NCI-H345 treated with DMSO at 0.1 percent for 48 hours (cell line): Measurements from ENCODE around the gene KRT39.

Experiments
- DNase-seq: peaks from one replicate; lab custom pipeline; 2025; ENCODE audit not compliant: unreplicated experiment; lab: John Stamatoyannopoulos, UW

KRT39 gene

DNA sequence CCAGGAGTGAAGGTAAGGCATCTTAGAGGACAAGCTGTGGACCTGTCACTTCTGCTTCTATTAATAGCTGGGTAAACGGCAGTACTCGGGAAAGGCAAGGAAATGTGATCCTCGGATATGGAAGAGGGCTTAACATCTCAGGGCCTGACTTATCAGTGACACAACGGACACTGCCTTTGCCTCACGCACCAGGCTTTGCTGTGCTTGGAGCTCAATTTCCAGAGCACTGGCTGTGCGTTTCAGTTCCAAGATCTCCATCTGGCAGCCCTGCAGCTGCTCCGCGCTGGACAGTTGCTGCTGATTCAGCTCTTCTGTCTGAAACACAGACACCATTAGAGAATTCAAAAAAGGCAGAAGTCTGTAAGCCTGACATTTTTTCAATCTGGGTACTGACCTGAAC lies 13.8 kb upstream of the KRT39 start:
- no peak for DNase-seq

DNA sequence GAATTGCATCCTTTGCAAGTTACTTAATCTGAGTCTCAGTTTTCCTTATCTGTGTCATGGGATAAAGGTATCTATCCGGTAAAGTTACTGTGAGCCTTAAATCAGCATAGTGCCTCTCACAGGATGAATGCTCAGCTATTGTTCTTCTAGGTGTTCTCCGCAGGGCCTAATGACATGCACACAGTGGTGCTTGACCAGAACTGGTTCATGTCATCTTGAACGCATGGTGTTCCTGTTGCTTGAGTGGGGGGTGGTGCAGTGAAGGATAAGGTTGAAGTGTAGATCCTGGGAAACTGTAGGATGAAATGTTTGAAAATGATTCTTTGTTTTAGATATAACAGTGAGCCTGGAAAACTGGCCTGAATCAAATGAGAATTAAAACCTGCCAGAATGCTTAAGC lies 13.4 kb upstream of the KRT39 start:
- no peak for DNase-seq

DNA sequence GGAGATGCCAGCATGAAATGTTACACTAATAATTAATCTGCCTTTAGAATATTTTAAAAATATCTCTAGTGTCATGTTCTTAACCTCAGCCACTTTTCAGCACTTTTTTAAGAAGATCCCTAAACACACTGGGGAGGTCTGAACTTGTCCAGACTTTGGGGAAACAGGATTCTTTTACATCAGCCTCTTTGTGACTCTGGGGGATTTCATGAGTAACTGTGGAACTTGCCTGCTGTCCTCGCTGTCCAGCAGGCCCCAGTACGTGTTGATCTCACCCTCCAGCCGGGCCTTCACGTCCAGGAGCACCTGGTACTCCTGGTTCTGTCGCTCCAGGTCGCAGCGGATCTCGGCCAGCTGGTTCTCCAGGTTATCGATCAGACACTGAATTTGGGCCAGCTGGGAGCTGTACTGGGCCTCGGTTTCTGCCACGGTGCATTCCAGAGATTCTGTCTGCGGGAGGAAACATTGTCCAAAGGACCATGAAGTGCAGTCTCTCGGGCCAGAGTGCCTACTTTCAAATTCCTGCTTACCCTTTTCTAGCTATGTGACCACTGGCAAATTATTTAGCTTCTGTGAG lies 11.9 kb upstream of the KRT39 start:
- no peak for DNase-seq

DNA sequence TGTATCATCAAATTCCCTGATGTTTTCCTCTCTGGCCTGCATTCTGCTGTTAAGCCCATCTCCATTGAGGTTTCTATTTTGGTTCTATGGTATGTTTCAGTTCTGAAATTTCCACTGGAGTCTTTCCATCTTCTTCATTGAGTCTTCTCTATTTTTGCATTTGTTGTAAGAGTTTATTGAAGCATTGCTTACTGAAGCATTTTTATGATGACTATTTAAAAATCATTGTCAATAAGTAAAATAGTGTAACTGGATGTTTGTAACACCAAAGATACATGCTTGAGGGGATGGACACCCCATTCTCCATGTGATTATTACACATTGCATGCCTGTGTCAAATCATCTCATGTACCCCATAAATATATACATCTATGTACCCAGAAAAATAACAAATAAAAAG lies 8.8 kb upstream of the KRT39 start:
- no peak for DNase-seq

DNA sequence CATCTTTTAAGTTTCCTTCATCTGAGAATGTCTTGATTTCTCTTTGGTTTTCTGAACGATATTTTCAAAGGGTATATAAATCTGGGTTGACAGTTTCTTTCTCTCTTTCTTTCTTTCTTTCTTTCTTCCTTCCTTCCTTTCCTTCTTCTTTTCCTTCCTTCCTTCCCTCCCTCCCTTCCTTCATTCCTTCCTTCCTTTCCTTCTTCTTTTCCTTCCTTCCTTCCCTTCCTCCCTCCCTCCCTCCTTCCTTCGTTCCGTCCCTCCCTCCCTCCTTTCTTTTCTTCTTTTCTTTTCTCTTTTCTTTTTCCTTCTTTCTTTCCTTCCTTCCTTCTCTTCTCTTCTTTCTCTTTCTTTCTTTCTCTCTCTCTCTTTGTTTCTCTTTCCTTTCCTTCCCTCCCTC lies 7.6 kb upstream of the KRT39 start:
- DNase-seq, result no peak

DNA sequence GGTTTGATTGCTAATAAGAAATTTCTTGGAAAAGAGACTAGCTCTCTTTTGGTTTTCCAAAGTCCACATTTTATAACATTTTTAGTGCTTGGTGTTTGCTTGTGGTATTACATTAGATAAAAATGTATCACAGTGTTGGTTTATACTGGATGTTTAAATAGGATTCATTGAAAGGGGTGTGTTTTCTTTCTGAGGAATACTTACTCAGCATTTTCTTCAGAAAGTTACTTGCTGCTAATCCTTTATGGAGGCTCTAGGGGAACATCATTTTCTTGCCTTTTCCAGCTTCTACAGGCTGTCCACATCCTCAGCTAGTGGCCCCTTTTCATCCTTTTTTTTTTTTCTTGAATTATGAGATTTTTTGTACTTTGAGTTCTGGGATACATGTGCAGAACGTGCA lies 834 bp upstream of the KRT39 start:
- DNase-seq, result no peak

DNA sequence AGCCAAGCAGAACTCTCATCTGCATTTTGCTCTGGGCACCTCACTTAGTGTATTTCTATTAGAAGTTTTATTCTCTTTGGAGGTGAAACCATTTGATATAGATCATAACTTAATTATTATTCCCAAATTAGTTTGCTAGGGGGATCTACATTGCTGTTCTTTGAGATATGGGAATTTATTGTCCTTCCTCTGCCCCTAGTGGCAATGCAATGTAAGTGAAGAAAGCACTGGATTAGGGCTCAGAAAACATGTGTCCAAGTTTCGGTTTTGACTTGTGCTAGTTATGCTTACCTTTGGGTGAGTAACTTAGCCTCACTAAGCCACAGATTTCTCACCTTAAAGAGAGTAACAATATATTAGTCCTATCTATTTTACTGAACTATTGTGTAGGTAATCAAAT lies 2.9 kb downstream of the KRT39 start:
- no peak for DNase-seq

DNA sequence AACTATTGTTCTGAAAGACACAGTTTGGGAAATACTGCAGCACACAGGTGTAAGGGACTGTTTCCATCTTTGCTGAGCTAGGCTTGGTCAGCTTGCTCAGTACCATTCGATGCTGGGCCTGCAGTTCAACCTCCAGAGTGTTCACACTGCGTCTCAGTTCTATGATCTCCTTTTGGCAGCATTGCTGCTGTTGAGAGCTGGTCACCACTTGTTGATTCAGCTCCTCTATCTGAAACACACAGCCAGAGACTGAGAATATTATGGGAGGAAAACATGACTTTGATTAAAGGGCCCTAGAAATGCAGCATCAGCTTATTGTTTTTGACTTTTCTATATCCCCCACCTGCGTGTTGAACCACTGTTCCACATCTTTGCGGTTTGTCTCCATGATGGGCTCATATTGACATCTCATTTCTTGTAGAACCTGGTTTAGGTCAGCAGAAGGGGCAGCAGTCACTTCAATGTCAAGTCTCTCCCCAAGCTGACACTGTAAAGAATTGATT lies 4.6 kb downstream of the KRT39 start:
- DNase-seq, result no peak

DNA sequence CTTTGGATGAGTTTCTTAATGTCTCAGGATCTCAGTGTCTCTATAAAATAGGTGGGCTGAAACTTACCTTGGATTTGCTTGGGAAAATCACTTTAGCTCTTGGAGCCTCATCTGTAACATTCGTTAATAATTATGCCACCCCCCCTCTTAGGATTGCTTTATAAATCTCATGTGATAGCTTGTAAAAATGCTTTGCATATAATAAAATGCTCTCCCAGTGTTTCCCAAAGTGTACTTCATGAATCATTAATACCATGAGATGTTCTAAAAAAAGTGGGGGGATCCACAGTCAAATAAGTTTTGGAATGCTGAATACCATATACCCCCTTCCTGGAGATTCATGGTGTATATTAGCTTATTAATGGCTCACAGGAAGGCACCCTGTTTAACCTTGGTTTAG lies 5.2 kb downstream of the KRT39 start:
- no peak for DNase-seq

DNA sequence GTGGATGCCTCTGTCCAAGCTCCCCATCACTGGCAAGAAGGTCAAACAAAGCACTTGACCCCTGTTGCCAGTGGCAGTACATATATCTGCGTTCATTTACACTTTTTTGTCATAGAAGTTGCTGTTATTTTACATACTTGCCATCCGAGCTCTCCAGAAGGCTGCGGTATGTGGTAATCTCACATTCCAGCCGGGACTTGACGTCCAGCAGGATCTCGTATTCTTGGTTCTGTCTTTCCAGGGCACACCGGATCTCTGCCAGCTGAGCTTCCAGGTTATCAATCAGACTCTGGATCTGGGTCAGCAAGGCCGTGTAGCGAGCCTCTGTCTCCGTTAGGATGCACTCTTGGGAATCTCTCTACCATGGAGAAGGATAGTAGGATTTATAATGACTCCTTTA lies 6.6 kb downstream of the KRT39 start:
- DNase-seq, result no peak

DNA sequence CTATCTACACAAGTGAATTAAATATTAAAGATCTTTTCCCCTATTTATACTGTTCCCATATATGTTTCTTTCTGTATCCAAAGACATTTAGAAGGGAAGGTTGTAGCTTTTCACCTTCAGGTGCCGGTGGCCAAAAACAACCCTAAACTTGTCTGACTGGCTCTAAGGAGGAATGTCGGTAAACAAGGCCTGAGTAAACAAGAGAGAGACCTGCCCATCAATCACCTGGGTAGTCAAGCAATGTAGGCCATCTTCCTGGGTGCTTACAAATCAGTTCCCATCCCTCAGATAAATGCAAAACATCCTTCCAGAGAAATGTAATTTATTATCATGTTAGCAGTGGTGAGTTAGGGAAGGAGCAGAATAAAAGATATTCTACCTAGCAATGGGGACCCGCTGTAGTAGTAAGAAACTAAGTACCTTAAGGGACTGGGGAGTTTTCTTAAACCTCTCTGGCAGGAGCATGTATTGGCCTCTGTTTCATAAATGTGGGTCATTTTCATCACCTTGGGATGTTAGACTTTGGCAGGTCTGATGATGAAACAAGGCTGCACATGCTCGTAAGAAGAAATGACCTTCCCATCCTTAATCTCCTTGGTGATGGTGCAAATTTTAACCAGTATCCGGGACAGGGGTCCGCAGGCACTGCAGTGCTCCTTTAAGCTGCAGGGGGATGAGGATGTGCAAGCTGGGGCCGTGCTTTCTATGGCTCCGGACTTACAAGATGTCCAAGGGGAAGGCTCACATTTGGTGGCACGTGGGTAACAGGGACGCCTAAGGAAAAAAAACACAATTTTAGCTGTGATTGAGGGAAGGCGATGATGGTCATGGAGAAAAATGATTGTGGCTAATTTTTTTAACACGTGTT lies 8.4 kb downstream of the KRT39 start:
- DNase-seq, result no peak

DNA sequence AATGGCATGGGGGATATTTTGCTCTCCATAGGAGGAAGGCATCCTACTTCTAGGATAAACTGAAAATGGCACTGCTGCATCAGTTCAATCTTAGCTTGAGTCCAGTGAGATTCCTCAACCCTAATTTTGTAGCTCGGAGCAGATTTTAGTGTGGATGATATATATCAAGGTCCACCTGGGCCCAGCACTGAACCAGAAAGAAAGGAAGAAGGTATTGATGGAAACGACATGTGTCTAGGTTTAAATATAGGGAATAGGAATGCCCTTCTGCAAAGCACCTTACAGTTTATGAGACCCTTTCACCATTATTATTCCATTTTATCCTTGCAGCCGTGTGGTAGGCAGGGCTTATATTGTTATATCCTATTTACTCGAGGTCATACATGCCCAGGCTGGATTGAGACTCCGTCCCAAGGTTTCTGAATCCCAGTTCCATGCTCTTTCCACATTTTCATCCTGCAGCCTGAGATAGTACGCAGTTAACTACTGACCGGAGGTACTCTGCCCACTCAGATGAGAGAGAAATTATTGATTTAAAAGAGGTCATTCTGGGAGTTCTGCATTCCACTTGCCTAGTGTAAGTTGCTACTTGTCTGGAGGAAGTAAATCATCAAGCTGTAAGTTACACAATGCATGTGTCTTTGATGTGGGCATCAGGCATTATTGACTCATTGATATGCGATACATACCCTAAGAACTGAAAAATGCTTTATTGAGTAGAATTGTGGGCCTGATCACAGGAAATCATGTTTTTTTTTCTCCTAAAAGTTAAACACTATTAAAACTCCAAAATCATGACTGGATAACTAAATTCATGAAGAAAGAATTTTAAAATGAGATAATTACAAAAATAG lies 10.1 kb downstream of the KRT39 start:
- DNase-seq, result no peak

DNA sequence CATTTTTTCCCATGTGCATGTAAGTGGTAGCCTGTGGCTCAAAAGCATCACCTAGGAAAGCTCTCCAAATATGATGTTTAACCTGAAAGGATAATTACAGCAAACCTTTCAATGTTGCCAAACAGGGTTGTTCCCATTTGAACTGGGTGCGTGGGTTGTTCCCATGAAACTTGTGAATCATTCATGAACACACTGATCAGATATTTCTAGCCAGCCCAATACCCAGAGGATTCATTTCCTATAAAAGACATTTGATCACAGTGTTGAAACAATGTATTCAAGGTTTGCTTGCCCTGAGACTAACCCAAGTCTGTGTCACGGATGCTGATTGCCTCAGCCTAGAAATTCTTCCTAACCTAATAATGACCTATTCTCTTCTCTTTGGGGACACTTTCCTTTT lies 12.9 kb downstream of the KRT39 start:
- DNase-seq, result no peak

DNA sequence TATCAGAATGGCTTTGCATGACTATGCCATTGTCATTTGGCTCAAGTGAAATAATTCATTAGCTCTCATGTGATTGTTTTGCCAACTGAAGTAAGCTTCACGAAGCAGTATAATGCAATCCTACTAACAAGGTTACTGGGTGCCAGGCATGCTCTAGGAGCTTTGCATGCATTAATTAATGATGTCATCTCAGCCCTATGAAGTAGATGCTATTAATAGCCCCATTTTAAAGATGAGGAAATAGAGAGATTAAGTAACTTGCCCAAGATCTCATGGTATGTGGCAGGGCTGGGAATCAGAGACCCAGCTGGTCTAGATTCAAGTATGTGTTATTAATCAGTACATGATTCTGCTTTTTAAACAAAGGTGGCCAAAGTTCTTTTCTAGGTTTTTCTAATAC lies 14.1 kb downstream of the KRT39 start:
- DNase-seq, result no peak

DNA sequence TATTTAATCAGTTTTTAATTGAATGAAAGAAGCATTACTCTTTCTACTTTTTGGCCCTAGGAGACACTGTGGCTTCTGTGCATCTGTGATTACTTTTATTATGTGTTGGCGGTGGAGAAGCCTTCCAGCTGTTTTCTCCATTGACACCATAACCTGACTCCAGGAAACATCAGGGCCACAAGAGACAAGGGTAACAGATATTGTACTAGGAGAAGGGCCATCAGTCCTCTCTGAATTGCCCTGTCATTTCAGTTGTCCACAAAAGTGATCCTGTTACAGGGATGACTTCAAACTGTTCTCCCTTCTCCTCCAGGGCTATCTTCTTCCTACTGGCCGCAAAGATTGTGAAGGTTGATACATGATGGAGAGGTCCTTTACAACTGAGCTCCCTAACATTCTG lies 14.6 kb downstream of the KRT39 start:
- no peak for DNase-seq

DNA sequence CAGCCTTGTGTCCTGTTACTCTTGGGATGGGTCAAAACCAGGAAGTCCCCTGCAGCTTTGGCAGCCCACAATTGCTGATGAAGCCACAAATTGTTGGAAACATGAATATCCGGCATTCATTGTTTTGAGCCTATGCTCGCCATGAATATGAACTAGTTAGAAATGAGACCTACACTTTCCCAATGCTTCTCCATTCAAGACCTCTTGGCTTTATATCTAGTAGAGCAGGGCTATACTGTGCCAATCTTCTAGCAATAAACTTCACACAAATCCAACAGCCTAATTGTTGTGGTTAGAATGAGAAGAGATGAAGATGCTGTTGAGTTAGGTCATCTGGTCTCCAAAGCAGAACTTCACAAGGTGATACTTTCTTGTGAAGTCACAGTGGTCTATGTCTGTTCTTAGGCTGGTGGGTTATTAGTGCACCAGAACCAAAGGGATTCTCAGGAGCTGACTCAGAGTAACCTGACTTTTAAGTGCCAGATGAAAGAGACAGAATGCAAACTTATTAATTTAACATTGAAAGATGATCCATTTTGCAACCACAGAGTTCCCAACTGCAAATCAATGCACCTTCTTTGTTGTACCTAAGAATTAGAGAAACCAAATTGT lies 15.6 kb downstream of the KRT39 start:
- DNase-seq, result no peak

DNA sequence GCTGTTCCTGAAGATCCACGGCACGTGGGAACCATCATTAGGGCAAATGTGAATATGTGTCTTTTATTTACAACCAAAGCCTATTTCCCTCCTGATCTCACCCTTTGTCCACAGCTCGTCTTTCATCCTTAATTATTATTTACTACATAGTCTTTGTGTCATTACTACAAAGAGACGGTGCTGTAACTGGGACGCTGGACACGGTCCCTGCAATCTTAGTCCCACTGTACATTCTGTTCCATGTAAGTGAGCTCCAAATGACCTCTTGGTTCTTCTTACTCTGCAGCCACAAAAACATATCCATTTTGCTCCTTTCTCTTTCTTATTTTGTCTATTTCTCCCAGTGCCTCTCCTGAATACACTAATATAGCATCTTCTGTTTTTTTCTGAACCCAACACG lies 16.6 kb downstream of the KRT39 start:
- no peak for DNase-seq

DNA sequence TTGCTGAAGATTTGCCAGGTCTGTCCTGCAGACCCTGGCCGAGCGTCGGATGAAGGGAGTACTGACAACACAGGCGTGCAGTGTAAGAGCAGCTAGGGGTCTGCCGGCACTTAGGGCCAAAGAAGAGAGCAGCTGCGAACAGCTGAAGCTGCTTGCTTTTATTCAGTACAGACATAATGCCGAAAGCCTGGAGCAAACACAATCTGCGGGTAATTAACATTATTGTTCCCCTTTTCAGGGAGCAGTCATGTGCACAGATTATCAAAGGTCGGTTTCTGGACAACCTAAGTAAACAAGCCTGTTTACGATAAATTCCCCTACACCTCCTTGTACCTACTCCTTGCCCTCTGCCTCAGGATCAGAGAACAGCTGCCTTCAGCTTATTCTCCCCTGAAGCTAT lies 17.3 kb downstream of the KRT39 start:
- no peak for DNase-seq

DNA sequence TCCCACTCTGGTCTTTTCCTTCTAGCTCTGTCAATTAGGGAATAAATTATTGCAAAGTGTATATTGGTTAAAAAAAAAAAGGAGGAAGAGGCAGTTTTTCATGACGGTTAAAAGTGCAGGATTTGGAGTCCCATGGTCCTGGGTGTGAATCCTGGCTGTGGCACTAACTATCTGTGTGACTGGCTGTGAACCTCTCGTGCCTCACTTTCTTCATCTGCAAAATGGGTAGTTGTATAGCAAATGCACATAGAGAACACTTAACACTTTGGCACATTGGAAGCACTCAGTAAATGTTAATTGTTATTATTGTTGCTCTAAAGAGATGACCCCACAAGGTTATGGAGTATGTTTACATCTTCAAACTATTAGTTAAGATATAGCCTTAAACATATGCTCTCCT lies 18.8 kb downstream of the KRT39 start:
- DNase-seq, result no peak

DNA sequence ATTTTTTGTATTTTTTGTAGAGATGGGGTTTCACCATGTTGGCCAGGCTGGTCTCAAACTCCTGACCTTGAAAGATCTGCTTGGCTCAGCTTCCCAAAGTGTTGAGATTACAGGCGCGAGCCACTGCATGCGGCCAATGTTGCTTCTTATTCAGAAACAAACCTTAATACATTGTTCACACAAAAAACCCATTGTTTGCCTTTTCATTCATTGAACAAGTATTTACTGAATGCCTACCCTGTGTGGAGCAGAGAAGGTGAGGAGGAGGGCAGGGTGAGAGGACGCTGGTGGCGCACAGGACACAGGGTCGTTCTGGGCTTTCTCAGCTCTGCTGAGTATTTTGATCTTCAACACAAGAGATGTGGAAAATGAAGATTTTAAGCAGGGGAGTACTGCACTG lies 21.3 kb downstream of the KRT39 start:
- no peak for DNase-seq

DNA sequence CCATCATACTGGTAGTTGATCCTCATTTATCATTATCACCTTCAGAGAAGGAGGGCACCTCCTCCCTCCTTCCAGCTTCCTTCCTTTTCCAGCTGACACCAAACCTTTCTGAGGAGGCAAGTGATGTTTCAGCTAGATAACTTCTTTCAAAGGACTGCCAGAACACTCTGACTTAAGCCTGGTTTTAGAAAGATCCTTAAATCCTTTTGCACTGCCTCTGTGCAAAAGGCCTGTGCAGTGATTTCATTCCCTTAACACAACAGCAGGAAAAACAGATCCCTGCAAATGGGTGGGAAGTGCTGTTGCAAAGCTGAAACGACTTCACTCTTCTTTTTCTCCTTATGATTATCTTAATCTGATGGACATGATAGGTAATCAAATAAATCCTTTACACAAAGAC lies 22.2 kb downstream of the KRT39 start:
- DNase-seq, result no peak
